ENCODE measurements around the gene LIPA.

Gene LIPA

DNA sequence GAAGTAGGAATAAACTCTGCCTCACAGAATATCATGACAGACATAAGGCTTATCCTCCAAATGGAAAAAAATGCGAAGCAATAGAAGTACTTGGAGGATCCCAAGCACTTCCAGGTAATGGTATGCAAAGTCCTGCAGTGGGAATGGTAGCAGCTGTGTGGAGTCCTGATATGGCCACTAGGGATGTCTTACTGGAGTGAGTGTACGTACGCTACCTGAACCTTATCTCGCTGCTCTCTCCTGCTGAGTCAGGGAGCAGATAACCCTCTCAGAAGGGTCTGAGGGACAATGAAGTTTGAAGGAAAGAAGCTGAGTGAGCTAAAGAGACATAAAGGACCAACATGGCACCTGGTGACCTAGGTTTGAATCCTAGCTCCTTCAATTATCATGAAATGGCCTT, 86.7 kb downstream of the LIPA start:
- DNase-seq (ENCODE audit: low read depth in 2 of 2): no peak

DNA sequence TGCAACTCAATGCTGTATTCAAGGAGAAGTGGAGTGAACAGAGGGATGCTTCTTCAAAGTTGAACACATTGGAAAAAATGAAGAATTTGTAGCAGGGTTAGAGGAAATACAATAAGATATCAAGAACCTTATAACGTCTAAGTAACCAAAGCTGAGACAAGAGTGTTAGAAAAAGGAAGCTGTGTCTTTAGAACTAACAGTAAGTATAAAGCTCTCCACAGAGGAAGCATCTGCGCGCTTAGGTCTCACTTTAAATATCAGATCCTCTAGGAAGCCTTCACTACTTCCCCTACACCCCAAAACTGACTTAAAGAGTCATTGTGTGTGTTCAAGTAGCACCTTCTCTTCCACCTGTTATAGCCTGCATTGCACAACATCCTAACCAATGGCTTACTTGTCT, 87.5 kb downstream of the LIPA start:
- no peak for DNase-seq (ENCODE audit: low read depth in 2 of 2)
